ENCODE data around the gene TSEN54. TPM values are rescaled to one million over a fixed set of nuclear protein-coding genes. Genes with fewer than 3 reads are reported as not detected.

TSEN54 gene
- total RNA-seq, 2 donors from 2014 or later = 63.8 to 123 TPM

DNA sequence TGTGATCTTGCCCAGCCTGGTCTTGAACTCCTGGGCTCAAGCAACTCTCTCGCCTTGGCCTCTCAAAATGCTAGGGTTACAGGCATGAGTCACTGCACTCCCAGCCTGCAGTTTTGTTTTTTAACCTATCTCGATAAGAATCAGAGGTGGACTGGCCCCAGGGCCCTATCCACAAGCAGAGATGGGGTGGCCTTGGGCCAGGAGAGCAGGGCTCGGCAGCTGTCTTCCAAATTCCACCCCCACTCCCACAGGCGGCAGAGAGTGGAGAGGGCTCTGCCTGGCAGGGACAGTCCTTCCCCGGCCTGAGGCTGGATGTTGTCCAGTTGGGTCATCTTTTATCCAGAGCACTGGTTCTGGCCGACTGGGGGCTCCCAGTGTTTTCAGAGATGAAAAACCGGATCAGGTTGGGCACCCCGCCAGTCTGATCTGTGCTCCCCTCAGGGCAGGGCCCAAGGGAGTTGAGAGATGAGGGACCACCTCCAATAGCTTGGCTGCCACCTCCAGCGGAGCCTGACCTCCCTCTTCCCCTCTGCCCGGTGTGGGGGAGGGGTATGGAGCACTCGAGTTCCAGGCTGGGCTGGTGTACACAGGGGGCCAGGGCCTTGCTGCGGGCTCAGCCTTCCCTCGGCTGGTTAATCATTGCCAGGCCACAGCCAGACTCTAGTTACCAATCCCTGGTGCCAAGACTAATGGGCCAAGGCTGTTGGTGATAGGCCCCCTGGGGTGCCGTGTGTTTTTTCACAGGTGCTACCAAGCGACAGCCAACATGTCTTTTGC is 40.9 kb downstream of the TSEN54 start:
- 0 to 19% methylated on average over 3 to 13 of the region's 15 CpGs for WGBS, 2 donors
- H3K27ac ChIP-seq = peak overlapping the region; percentile 86 to 94 (median 90)

DNA sequence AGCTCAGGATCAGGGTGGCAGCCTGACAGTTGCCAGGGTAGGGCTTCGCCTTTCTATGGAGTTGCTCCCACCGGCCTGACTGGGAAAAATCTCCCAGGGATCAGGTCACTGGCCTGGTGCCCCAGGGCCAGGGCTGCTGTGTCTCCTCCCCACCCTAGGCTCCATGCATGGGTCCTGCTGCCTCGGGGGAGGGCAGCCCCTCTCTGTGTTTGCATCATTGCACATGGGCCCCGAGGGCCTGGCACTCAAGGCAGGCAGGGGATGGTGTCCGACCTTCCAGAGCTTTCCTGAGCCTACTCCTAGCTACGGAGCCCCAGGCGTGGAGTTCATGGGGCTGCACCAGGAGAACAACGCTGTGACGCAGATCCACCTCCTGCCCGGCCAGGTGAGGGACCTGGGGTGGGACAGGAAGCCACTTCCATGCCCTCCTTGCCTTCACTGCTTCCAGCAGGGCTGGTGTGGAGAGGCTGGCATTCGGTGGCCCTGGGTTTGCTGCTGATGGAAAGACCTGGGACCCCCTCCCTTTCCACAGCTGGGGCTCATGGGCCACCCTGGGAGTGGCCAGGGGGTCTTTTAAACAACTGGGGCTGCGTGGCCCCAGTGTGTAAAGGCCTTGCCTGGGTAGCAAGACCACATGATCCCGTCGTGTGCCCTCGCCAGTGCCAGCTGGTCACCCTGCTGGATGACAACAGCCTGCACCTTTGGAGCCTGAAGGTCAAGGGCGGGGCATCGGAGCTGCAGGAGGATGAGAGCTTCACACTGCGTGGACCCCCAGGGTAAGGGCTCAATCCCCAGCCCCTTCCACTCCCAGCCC is 41.7 kb downstream of the TSEN54 start:
- H3K4me3 ChIP-seq = no peak overlapping the region
- intact Hi-C loops (cut with DNase I) = no loop called here
- TF ChIP-seq, protein P1, sequence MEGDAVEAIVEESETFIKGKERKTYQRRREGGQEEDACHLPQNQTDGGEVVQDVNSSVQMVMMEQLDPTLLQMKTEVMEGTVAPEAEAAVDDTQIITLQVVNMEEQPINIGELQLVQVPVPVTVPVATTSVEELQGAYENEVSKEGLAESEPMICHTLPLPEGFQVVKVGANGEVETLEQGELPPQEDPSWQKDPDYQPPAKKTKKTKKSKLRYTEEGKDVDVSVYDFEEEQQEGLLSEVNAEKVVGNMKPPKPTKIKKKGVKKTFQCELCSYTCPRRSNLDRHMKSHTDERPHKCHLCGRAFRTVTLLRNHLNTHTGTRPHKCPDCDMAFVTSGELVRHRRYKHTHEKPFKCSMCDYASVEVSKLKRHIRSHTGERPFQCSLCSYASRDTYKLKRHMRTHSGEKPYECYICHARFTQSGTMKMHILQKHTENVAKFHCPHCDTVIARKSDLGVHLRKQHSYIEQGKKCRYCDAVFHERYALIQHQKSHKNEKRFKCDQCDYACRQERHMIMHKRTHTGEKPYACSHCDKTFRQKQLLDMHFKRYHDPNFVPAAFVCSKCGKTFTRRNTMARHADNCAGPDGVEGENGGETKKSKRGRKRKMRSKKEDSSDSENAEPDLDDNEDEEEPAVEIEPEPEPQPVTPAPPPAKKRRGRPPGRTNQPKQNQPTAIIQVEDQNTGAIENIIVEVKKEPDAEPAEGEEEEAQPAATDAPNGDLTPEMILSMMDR (IDR thresholded peaks at IDR 0.05) = no peak
- TF ChIP-seq POLR2A (IDR thresholded peaks at IDR 0.05) = no peak
- H3K36me3 ChIP-seq (replicated peaks in 1 of 2; ENCODE audit: insufficient read depth in 1 of 2, low read depth in 2 of 2) = peaks cover 1 to 6% of the 10 kb centered on the region in 2 donors
- H3K9me3 ChIP-seq = no peaks in the 10 kb centered on the region
- DNase-seq = peak in 3 of 4 donors; percentile 41 to 54 (median 41)
- H3K27me3 ChIP-seq = no peaks in the 10 kb centered on the region
- peak overlapping the region; percentile 86 to 94 (median 90) for H3K27ac ChIP-seq
- no peak for ATAC-seq
- peaks cover 57% of the 10 kb centered on the region for H3K4me1 ChIP-seq
- 29 to 41% methylated on average over 8 to 17 of the region's 18 CpGs for WGBS, 2 donors

More for the DNA sequence above, 40.9 kb downstream of the TSEN54 start:
- no peak overlapping the region for H3K4me3 ChIP-seq
- intact Hi-C loops (cut with DNase I) = no loop called here
- no peaks in the 10 kb centered on the region for H3K9me3 ChIP-seq
- DNase-seq = peak; percentile 98 to 100 (median 100)
- H3K4me1 ChIP-seq = peaks cover 62% of the 10 kb centered on the region
- no peaks in the 10 kb centered on the region for H3K27me3 ChIP-seq
- TF ChIP-seq, protein P1 (IDR thresholded peaks at IDR 0.05) = peak in 1 of 7 experiments; percentile 11
- TF ChIP-seq POLR2A (IDR thresholded peaks at IDR 0.05) = peak in 2 of 3 donors; percentile 32 to 42
- ATAC-seq = peak; percentile 93
- H3K36me3 ChIP-seq (replicated peaks in 1 of 2; ENCODE audit: insufficient read depth in 1 of 2, low read depth in 2 of 2) = no peaks in the 10 kb centered on the region

DNA sequence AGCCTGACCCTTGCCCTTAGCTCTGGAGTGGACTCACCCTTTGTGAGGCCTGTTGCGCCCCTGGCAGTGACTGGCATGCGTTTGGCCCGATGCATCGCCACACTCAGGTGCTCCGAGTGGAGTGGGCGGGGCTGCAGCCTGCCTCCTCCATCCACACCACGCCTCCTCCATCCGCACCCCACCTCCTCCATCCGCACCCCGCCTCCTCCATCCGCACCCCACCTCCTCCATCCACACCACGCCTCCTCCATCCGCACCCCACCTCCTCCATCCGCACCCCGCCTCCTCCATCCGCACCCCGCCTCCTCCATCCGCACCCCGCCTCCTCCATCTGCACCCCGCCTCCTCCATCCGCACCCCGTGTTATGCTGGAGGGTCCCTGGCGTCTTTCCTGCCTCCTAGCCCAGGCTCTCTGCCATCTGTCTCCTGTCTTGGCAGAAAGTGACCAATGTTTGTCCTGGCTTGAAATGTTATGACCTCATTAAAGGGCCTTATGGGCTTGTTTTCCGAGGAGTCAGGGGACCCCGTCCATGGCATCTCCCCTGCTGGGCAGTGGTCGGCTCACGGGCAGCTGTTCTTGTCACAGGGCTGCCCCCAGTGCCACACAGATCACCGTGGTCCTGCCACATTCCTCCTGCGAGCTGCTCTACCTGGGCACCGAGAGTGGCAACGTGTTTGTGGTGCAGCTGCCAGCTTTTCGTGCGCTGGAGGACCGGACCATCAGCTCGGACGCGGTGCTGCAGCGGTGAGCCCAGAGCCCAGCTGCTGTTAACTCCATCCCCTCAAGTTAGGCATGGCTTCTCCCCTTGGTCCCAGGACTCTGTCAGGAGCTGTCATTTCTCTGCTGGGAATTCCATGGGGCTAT is 42.6 kb downstream of the TSEN54 start:
- TF ChIP-seq, protein P1 (IDR thresholded peaks at IDR 0.05) = no peak
- no peak for TF ChIP-seq POLR2A (IDR thresholded peaks at IDR 0.05)
- no peaks in the 10 kb centered on the region for H3K9me3 ChIP-seq
- no peak overlapping the region for H3K4me3 ChIP-seq
- H3K4me1 ChIP-seq = peaks cover 52% of the 10 kb centered on the region
- WGBS, 2 donors = 44 to 54% methylated on average over 21 to 35 of the region's 38 CpGs
- H3K27ac ChIP-seq = peak overlapping the region; percentile 86 to 94 (median 90)
- intact Hi-C loops (cut with DNase I) = no loop called here
- H3K36me3 ChIP-seq (replicated peaks in 1 of 2; ENCODE audit: insufficient read depth in 1 of 2, low read depth in 2 of 2) = peaks cover 10 to 14% of the 10 kb centered on the region in 2 donors
- peak in 3 of 4 donors; percentile 37 to 53 (median 50) for DNase-seq
- no peaks in the 10 kb centered on the region for H3K27me3 ChIP-seq
- no peak for ATAC-seq

DNA sequence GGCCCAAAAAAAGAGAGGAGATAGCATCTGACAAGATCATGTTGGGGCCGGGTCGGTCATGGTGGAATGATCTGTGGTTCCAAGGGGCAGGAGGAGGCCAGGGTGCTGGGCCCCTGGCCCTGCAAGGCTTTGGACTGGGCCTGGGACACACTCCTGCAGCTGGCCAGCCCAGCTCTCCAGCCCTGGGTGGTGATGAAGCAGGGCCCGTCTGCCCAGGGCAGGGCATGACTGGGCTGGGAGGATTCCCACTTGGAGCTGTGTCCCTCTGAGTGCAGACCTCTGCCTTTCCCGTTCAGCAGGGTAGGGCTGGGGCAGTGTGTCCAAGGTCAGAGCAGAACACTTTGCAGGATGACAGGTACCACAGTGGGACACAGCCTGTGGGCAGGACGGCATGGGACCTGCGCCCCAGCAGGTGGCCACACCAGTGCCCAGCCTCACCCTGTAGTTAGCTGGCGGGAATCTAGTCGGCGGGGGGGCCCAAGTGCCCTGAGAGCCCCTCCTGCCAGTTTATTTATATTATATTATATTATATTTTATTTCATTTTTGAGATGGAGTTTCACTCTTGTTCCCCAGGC is 43.7 kb downstream of the TSEN54 start:
- peaks cover 51% of the 10 kb centered on the region for H3K4me1 ChIP-seq
- DNase-seq = no peak
- peak overlapping the region in 2 of 4 donors; percentile 10 to 90 for H3K27ac ChIP-seq
- H3K4me3 ChIP-seq = no peak overlapping the region
- WGBS, 2 donors = 73 to 89% methylated on average over 7 to 9 of the region's 9 CpGs
- intact Hi-C loops (cut with DNase I) = no loop called here
- peaks cover 17 to 24% of the 10 kb centered on the region in 2 donors for H3K36me3 ChIP-seq (replicated peaks in 1 of 2; ENCODE audit: insufficient read depth in 1 of 2, low read depth in 2 of 2)
- no peaks in the 10 kb centered on the region for H3K9me3 ChIP-seq
- ATAC-seq = no peak
- TF ChIP-seq, protein P1 (IDR thresholded peaks at IDR 0.05) = no peak
- no peak for TF ChIP-seq POLR2A (IDR thresholded peaks at IDR 0.05)
- H3K27me3 ChIP-seq = no peaks in the 10 kb centered on the region
